ENCODE results near the gene COL1A1.

The COL1A1 gene

DNA sequence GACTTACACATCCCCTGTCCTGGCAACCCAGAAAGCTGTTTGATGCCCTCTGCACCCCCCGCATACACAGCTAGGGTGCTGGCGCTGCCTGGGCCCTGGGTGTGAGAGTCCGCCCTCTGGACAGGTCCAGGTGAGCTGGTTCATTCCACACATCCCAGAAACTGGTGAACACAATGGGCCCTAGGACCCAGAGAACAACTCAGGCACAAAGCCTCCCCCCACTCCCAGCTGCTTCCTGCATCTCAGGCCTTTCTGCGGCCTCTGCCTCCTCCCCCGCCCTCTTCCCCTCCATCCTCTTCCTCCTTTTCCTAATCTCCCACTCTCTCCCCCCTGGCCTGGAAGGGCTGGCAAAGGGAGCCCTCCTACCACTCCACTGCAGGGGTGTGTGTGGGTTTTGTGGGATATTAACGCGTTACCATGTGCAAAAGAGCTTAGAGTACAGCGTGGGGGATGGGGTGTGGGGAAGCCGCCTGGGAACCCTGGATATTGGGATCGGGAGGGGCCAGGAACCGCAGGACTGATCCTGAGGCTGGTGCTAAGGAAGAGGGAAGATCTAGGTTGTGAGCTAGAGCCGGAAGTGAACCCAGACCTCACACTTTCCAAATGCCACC is 49.4 kb downstream of the COL1A1 start:
- DNase-seq, result peak; percentile 67

DNA sequence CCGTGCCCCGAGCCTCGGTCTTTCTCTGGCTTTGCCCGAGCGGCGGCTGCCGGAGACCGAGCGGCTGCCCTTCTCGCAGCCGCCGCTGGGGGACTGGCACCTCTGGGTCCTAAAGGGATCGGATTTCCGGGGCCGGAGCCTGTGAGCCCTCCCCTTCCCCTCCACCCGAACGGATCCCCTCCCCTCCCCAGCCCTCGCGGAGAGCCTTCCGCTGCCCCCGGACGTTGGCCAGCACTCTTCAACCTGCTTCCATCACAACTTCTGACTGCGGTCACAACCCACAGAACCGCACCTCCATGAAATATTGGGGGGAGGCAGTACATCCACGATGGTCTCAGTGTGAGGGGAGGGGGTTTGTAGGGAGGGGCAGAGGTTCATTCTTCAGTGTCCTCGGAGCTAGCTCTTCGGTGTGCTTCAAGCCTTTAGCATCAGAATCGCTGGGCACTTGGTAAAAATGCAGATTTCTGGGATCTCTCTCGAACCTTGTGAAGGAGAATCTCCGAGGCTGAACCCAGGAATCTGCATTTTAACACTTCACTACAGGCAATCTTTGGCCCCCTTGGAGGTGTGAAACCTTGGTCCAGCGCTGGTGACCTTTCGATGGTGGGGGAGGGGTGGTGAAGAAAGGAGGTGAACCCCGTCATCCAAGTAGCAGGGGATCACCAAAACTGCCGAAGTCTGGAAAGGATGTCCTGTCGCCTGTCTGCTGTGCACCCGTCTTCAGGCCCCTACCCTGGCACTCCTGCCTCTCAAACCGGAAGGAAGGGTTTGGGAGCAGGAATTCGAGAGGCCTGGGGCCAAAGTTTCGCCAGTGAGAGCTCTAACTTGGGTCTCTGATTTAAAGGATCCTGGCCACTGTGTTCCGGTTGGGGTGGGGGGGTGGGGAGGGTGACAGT is 50.1 kb downstream of the COL1A1 start:
- peak; percentile 88 for DNase-seq

DNA sequence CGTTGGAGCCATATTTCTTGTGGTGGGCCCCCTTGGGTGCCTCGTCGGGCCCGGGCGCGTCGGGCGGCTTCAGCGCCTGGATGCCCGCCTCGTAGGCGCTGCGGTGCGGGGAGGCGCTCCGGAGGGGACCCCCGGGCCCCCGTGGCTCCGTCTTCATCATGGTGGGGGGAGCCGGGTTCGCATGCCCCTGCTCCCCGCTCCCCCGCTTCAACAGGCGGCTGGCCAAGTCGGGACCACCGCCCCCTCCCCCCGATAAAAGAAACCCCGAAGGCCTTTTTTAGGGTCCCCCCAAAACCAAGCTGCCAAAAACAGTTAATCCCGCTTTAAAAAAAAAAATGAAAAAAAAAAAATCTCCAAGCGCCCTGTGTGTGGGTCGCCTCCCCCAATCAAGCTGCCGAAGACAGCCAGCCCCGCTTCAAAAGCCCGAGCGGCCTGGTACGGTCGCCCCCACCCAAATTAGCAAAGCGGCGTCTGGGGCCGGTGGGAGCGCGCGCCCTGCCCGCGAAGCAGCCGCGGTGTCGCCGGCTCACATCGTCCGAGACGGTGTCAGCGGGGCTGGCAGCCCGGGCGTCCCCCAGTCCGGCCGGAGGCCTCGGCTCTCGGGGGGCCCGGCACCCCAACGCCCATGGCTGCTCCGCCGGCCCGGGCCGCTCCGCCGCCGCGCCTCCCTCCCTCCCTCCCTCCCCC is 50.9 kb downstream of the COL1A1 start, which contains the start of gene PPP1R9B:
PPP1R9B (minus strand) TSS at position 324 of the 687 bp plus-strand sequence; CDS start at position 160, 164 bp downstream.
- no peak for DNase-seq

DNA sequence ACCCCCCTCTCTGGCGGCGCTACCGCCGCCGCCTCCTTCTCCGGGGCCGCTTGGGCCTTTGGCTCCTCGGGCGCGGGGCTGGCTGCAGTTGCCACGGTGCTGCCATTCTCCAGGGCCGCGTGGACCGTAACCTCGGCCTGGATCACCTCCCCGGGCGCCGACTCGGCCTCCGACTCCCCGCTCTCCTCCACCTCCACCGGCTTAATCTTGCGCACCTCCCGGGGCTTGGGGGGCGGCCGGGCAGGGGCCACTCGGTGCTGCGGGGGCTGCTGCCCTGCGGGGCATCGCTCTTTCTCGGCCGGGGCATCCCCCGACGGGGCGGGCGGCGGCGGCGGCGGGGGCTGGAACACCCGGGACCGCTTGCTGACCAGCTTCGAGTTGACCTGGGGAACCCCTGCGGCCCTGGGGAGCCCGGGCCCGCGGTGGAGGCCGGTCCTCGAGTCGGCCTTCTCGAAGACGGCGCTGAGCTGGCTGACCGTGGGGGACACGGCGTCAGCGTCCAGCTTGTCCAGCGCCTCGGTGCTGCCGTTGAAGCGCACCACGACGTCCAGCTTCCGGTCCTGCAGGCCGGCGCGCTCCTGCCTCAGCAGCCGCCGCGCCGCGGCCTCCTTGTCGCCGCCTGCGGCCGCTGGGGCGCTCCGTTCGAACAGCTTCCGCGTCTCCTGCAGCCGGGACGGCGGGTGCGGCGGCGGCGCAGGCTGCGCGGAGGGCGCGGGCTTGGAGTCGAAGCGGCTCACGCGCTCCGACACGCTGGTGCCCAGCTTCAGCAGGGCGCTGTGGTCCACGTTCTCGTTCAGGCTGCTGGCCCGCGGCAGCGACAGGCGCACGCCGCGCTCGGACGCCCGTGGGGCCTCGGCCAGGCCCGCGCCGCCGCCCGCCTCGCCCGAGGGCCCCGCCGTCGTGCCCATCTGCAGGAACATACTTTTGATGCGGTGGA is 51.7 kb downstream of the COL1A1 start:
- DNase-seq, result peak; percentile 73

GRCh38 chr17:50149091-50149416 is 52.4 kb downstream of the COL1A1 start:
- no peak for DNase-seq

DNA sequence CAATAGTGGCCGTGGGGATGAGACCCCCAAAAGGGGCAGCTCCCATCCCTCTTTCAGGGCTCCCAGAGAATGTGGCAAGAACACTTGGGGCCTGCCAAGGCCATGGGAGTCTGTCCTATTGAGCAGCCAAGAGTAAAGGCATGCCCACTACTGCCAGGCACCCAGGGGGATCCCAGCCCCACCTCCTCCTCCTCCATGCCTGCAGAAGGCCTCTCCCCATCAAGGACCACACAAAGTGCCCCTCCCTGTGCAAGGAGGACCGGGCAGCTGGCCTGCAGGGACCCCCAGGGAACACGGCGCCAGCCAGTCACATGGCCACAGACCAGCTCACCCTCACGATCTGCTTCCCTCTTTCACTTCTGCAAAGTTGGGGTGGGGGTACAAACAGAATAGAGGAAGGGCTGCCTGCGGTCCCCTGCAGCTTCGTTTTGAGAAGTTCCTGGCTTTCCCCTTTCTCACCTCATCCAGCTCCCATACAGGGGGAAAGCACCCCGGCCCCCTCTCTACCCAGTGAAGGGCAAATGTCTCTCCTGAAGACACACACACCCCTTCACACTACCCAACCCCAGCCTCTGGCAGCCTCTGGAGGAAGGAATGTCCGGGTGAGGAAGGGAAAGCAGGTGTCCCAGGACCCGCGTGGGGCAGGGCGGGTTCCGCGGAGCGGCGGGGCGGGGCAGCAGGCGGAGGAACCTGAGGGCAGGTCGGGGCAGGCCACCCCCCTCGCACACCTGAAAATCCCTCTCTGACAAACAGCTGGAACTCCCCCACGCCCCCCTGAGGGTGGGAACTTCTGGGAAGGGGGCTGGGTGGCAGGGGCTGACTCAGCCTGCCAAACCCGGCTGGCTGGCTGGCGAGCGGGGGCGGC is 53.0 kb downstream of the COL1A1 start:
- DNase-seq, result peak; percentile 74

- DNase-seq, result peak; percentile 28
Measured at GRCh38 chr17:50147841-50148225, 53.6 kb downstream of the COL1A1 start.

DNA sequence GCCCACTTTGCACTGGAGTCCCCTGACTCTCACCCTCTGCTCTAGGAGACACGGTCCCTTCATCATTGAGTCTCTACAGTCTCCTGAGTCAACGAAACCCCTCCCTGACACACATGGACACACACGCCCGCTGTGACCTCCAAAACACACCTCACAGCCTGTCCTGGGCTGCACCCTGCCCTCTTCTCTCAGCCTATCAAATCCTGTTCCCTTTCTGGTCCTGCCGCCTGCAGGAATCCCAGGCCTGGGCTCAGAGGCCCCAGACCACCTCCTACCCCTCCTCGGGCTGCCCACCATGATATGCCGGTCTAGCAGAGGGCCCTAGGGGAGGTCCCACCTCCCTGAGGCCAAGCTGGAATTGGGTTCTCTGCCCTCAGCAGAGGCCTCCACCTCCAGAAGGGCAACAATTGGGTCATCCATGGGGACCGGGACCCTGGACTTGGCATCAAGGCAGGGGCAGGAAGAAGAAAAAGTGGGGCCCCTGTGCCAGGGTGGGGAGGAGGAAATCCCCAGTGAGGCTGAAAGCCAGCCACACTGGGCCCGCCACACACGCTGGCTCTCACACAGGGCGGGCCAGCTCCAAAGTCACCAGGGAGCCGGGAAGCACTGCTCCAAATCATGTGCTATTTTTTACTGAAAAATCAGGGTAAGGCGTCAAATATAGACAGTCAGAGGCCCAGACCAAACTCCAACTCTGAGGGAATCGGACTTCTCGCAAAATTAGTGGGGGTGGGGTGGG is 54.3 kb downstream of the COL1A1 start:
- DNase-seq, result no peak

DNA sequence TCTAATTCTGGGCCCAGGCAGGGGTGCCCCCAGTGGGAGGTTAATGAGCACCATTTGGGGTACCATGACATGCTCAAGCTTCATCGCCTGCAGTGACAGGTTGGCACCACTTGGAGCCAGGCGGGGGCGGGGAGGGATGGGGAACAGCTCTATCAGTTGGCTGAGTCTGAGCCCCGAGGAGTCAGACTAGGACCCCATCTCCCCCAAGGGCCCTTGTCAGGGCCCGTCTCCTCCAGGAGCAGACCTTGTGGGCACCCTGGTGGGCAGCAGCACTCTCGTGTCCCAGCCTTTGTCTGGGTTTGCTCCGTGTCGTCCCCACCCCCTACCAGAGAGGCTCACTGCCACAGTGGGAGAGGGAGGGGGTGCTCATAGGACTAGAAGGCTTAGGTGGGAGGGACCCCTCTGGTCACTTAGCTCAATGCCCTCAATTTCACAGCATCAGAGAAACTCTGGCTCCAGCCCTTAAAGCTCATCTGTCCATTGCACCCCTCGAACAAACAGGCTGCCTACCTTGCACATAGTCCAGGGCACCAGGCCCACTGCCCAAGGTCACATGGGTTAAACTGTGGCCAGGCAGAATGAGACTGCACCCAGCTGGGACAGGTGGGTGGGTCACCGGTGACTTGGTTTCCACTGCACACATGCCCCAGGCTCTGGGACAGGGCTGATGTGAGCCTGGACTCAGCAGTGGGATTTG is 55.1 kb downstream of the COL1A1 start:
- DNase-seq, result peak; percentile 41

- DNase-seq, result no peak
Measured at GRCh38 chr17:50145532-50146229, 55.8 kb downstream of the COL1A1 start.

DNA sequence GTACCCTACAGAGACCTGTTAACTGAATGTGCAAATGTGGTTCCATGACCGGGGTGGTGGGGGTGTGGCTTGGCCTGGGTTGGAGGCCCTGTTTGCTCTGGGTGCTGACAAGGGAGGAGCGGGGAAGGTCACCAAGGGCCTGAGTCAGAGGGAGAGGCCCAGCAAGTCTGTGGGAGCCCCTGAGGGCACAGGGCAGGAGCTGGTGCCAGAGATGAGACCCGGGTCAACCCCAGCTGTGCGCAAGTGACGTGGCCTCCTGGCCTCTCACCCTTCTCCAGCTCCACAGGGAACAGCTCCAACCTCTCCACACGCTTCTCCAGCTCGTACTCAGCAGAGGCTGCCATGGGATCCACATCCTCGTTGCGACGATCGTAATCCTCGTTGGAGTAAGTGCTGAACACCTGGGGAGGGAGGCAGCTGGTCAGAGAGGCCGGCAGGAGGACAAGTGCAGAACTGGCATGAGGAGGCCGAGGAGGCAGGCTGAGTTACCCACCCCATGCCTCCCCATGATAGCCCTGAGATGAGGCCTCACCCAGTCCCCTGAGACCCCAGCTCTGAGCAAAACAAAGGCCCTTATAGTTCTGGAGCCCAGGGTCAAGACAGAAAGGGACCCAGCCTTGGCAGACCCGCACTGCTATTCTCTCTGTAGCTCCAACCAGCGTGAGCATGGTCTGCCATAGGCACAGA is 56.4 kb downstream of the COL1A1 start:
- DNase-seq, result no peak

- DNase-seq, result no peak
Measured at GRCh38 chr17:50144355-50144754, 57.1 kb downstream of the COL1A1 start.

GRCh38 chr17:50143461-50144176 is 57.8 kb downstream of the COL1A1 start:
- DNase-seq, result no peak

DNA sequence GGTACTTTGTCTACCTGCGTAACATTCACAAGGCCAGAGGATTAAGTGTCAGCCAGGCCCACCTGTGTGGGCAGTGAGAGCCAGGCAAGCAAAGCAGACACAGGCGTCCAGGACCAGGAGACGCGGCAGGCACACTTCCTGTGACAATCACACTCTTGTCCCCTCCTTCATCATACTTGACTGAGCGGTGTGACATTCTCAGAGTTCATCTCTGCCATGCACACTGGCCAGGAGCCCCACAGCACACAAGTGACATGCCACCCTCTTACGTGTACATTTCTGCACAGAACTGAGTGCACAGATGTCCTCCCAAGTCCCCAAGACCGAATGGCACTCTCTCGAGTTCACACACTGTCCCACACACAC is 59.7 kb downstream of the COL1A1 start:
- DNase-seq, result peak; percentile 34

DNA sequence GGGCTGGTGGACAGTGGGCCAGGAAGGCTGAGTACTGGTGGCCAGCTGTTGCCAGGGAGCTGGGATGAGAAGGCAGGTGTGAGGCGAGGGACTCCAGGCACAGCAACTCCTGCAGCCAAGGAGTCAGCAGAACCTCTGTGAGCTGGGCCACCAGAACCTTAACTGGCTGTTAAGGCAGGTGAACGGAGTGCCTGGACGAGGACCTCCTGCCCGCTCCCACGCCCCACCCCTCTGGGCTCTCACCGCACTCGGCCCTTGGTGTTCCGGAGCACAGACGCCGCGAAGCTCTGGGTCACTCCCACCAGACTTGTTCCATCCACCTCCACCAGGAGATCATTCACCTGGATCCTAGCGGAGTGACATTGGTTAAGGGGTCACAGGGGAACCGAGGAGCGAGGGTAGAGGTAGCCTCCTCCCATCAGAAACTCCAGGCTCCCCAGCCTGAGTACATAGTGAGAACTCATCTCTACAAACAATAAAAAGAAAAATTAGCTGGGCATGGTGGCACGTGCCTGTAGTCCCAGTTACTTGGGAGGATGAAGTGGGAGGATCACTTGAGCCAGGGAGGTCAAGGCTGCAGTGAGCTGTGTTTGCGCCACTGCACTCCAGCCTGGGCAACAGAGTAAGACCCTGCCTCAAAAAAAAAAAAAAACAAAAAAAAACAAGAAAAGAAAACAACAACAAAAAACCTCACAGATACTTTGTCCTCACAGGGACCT is 60.2 kb downstream of the COL1A1 start:
- no peak for DNase-seq

GRCh38 chr17:50139950-50140885 is 61.2 kb downstream of the COL1A1 start:
- DNase-seq, result peak; percentile 87

Data from CD4-positive, alpha-beta T cell treated with Interleukin-17A for 4 hours (primary cell).